B cell (primary cell): ENCODE data around the gene TMEM45A.

Source experiments
- EZH2 ChIP-seq: IDR thresholded peaks from 2 replicates; pipeline ENCODE4 v1.6.1; 2012; ENCODE audit warnings: borderline replicate concordance, low read depth, mild to moderate bottlenecking, moderate library complexity, low read length; ENCODE audit not compliant: insufficient read depth, poor library complexity, severe bottlenecking
- TF ChIP-seq, protein P1 (sequence below): fragments of 200-600 bp; IDR thresholded peaks from one replicate; pipeline ENCODE4 v1.8.0; 2022; ENCODE audit warnings: antibody characterized with exemption, mild to moderate bottlenecking

GRCh38 chr3:100548053-100548452 lies 55.6 kb downstream of the TMEM45A start:
- TF ChIP-seq, protein P1, sequence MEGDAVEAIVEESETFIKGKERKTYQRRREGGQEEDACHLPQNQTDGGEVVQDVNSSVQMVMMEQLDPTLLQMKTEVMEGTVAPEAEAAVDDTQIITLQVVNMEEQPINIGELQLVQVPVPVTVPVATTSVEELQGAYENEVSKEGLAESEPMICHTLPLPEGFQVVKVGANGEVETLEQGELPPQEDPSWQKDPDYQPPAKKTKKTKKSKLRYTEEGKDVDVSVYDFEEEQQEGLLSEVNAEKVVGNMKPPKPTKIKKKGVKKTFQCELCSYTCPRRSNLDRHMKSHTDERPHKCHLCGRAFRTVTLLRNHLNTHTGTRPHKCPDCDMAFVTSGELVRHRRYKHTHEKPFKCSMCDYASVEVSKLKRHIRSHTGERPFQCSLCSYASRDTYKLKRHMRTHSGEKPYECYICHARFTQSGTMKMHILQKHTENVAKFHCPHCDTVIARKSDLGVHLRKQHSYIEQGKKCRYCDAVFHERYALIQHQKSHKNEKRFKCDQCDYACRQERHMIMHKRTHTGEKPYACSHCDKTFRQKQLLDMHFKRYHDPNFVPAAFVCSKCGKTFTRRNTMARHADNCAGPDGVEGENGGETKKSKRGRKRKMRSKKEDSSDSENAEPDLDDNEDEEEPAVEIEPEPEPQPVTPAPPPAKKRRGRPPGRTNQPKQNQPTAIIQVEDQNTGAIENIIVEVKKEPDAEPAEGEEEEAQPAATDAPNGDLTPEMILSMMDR: no peak
- TF ChIP-seq EZH2: no peak
